ENCODE data around the gene PTGDR2.

Gene PTGDR2

GRCh38 chr11:60810569-60810968 lies 45.2 kb downstream of the PTGDR2 start:
- DNase-seq (ENCODE audit: low read depth, low spot score): no peak
- H3K4me3 ChIP-seq (ENCODE audit: low read depth, low read length): no peak overlapping the region
- no peak for TF ChIP-seq CTCF (IDR thresholded peaks at IDR 0.05; ENCODE audit: low read depth, low read length)
- in situ Hi-C loops (cut with HindIII; ENCODE audit: low sequenced_read_pairs): no loop called here

- in situ Hi-C loops (cut with HindIII; ENCODE audit: low sequenced_read_pairs): no loop called here
- TF ChIP-seq CTCF (IDR thresholded peaks at IDR 0.05; ENCODE audit: low read depth, low read length): no peak
Measured at GRCh38 chr11:60810151-60810550, 45.6 kb downstream of the PTGDR2 start.

GRCh38 chr11:60809691-60810090 lies 46.1 kb downstream of the PTGDR2 start:
- in situ Hi-C loops (cut with HindIII; ENCODE audit: low sequenced_read_pairs): no loop called here
- DNase-seq (ENCODE audit: low read depth, low spot score): no peak
- no peak overlapping the region for H3K4me3 ChIP-seq (ENCODE audit: low read depth, low read length)
- TF ChIP-seq CTCF (IDR thresholded peaks at IDR 0.05; ENCODE audit: low read depth, low read length): no peak

More at GRCh38 chr11:60810151-60810550, 45.6 kb downstream of the PTGDR2 start:
- no peak for DNase-seq (ENCODE audit: low read depth, low spot score)
- no peak overlapping the region for H3K4me3 ChIP-seq (ENCODE audit: low read depth, low read length)

- no peak for TF ChIP-seq CTCF (IDR thresholded peaks at IDR 0.05; ENCODE audit: low read depth, low read length)
- in situ Hi-C loops (cut with HindIII; ENCODE audit: low sequenced_read_pairs): no loop called here
- DNase-seq (ENCODE audit: low read depth, low spot score): no peak
- H3K4me3 ChIP-seq (ENCODE audit: low read depth, low read length): no peak overlapping the region
Measured at GRCh38 chr11:60809249-60809648, 46.5 kb downstream of the PTGDR2 start.

GRCh38 chr11:60803273-60803936 lies 52.3 kb downstream of the PTGDR2 start:
- no peak for DNase-seq (ENCODE audit: low read depth, low spot score)
- in situ Hi-C loops (cut with HindIII; ENCODE audit: low sequenced_read_pairs): no loop called here
- no peak overlapping the region for H3K4me3 ChIP-seq (ENCODE audit: low read depth, low read length)
- no peak for TF ChIP-seq CTCF (IDR thresholded peaks at IDR 0.05; ENCODE audit: low read depth, low read length)

- no peak overlapping the region for H3K4me3 ChIP-seq (ENCODE audit: low read depth, low read length)
- no peak for TF ChIP-seq CTCF (IDR thresholded peaks at IDR 0.05; ENCODE audit: low read depth, low read length)
- in situ Hi-C loops (cut with HindIII; ENCODE audit: low sequenced_read_pairs): no loop called here
- DNase-seq (ENCODE audit: low read depth, low spot score): no peak
Measured at GRCh38 chr11:60801194-60801593, 54.6 kb downstream of the PTGDR2 start.
